Measurements from ENCODE around the gene MTREX.

- TF ChIP-seq POLR2AphosphoS5 (IDR thresholded peaks at IDR 0.05; ENCODE audit: low read depth, low read length) (no peak), TAF1 (IDR thresholded peaks at IDR 0.05; ENCODE audit: borderline replicate concordance, insufficient read depth, low read length) (no peak), REST (IDR thresholded peaks at IDR 0.05; ENCODE audit: insufficient read depth in 1 of 2, low read depth in 2 of 2, low read length in 2 of 2) (no peak), SIN3A (IDR thresholded peaks at IDR 0.05; ENCODE audit: borderline replicate concordance, insufficient read depth, low read length) (no peak), FOXP2 (optimal IDR thresholded peaks at IDR 0.05; ENCODE audit: borderline replicate concordance, extremely low read depth, extremely low read length, insufficient read depth) (no peak)
Observed at GRCh38 chr5:55432549-55432948, 124.8 kb downstream of the MTREX start.
